ENCODE measurements around the gene A4GALT.

DNA sequence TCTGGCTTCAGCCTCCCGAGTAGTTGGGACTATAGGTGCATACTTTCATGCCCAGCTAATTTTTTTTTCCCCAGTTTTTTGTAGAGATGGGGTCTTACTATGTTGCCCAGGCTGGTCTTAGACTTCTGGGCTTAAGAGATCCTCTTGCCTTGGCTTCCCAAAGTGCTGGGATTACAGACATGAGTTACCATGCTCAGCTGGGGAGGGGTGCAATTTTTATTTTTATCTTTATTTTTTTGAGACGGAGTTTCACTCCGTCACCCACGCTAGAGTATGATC, 49.7 kb upstream of the A4GALT start:
- TF ChIP-seq, protein P1, sequence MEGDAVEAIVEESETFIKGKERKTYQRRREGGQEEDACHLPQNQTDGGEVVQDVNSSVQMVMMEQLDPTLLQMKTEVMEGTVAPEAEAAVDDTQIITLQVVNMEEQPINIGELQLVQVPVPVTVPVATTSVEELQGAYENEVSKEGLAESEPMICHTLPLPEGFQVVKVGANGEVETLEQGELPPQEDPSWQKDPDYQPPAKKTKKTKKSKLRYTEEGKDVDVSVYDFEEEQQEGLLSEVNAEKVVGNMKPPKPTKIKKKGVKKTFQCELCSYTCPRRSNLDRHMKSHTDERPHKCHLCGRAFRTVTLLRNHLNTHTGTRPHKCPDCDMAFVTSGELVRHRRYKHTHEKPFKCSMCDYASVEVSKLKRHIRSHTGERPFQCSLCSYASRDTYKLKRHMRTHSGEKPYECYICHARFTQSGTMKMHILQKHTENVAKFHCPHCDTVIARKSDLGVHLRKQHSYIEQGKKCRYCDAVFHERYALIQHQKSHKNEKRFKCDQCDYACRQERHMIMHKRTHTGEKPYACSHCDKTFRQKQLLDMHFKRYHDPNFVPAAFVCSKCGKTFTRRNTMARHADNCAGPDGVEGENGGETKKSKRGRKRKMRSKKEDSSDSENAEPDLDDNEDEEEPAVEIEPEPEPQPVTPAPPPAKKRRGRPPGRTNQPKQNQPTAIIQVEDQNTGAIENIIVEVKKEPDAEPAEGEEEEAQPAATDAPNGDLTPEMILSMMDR (conservative IDR thresholded peaks at IDR 0.05 in 1 of 2, IDR thresholded peaks at IDR 0.05 in 1 of 2; ENCODE audit: extremely low read depth in 1 of 2, insufficient read depth in 1 of 2, low read depth in 1 of 2, low read length in 2 of 2): no peak
- no peak for TF ChIP-seq EZH2 (IDR thresholded peaks at IDR 0.05; ENCODE audit: borderline replicate concordance, low read length)
